HCT116 (cell line): ENCODE data around the gene TRIM77.
"Not testable (repeated sequence)": the region's sequence is repeated elsewhere in the genome, so short reads cannot be mapped to it uniquely, and the experiment has no call there.

Experiments
- RAD21 ChIP-seq: IDR thresholded peaks from 2 replicates; pipeline ENCODE4 v1.6.1; 2012; ENCODE audit warnings: low read depth, mild to moderate bottlenecking
- TF ChIP-seq, protein P1 (sequence below), 3 experiments: fragments of 200-600 bp in 1 of 3; sonication (generic) in 1 of 3; IDR thresholded peaks in 2 of 3; conservative IDR thresholded peaks in 1 of 3; 2 replicates each; pipeline ENCODE4 v1.5.1; 2012 to 2017; ENCODE audit warnings: low read depth in 2 of 3, low read length in 2 of 3, antibody characterized with exemption in 1 of 3, borderline replicate concordance in 1 of 3, control low read depth in 1 of 3, mild to moderate bottlenecking in 1 of 3, mixed read lengths in 1 of 3, mixed run types in 1 of 3, moderate library complexity in 1 of 3; ENCODE audit not compliant: insufficient read depth in 1 of 3

- TF ChIP-seq, protein P1, sequence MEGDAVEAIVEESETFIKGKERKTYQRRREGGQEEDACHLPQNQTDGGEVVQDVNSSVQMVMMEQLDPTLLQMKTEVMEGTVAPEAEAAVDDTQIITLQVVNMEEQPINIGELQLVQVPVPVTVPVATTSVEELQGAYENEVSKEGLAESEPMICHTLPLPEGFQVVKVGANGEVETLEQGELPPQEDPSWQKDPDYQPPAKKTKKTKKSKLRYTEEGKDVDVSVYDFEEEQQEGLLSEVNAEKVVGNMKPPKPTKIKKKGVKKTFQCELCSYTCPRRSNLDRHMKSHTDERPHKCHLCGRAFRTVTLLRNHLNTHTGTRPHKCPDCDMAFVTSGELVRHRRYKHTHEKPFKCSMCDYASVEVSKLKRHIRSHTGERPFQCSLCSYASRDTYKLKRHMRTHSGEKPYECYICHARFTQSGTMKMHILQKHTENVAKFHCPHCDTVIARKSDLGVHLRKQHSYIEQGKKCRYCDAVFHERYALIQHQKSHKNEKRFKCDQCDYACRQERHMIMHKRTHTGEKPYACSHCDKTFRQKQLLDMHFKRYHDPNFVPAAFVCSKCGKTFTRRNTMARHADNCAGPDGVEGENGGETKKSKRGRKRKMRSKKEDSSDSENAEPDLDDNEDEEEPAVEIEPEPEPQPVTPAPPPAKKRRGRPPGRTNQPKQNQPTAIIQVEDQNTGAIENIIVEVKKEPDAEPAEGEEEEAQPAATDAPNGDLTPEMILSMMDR (IDR thresholded peaks at IDR 0.05 in 2 of 3, conservative IDR thresholded peaks at IDR 0.05 in 1 of 3; ENCODE audit: borderline replicate concordance in 1 of 3, insufficient read depth in 1 of 3, low read depth in 2 of 3, low read length in 2 of 3) = not testable (repeated sequence)
- not testable (repeated sequence) for TF ChIP-seq RAD21
Observed at GRCh38 chr11:89673380-89673779, 36.7 kb upstream of the TRIM77 start.
